Epidermal melanocyte (primary cell): ENCODE measurements around the gene PTPRN.
"Not testable (repeated sequence)": the region's sequence is repeated elsewhere in the genome, so short reads cannot be mapped to it uniquely, and the experiment has no call there.

Source experiments
- DNase-seq: peaks from one replicate; pipeline ENCODE4 v3.0.0; 2011; ENCODE audit warnings: low spot score; ENCODE audit not compliant: insufficient read length

Gene PTPRN

GRCh38 chr2:219309278-219309677, at the start of gene PTPRN:
PTPRN (minus strand) TSS chr2:219309401; CDS start chr2:219309332, 69 bp downstream.
- no peak for DNase-seq

- no peak for DNase-seq
Measured at GRCh38 chr2:219358170-219359075, 49.2 kb upstream of the PTPRN start.

- DNase-seq = no peak
Measured at GRCh38 chr2:219356834-219357233, 47.6 kb upstream of the PTPRN start.

- DNase-seq = no peak
Measured at GRCh38 chr2:219354582-219354981, 45.4 kb upstream of the PTPRN start.

GRCh38 chr2:219353129-219353528, 43.9 kb upstream of the PTPRN start:
- no peak for DNase-seq

- peak; percentile 30 for DNase-seq
Measured at GRCh38 chr2:219352448-219353023, 43.3 kb upstream of the PTPRN start.

- no peak for DNase-seq
Measured at GRCh38 chr2:219350710-219351221, 41.6 kb upstream of the PTPRN start.

GRCh38 chr2:219350215-219350614, 41.0 kb upstream of the PTPRN start:
- DNase-seq = no peak

GRCh38 chr2:219344751-219345430, 35.7 kb upstream of the PTPRN start:
- peak; percentile 40 for DNase-seq

- no peak for DNase-seq
Measured at GRCh38 chr2:219335373-219335786, 26.2 kb upstream of the PTPRN start.

- no peak for DNase-seq
Measured at GRCh38 chr2:219334076-219334475, 24.9 kb upstream of the PTPRN start.

- DNase-seq = no peak
Measured at GRCh38 chr2:219332542-219332941, 23.3 kb upstream of the PTPRN start, which contains the start of gene RESP18. RESP18 (minus strand) TSS chr2:219332744.

GRCh38 chr2:219331560-219332213, 22.5 kb upstream of the PTPRN start:
- no peak for DNase-seq

GRCh38 chr2:219327719-219328118, 18.5 kb upstream of the PTPRN start:
- no peak for DNase-seq

- DNase-seq = no peak
Measured at GRCh38 chr2:219325657-219326315, 16.6 kb upstream of the PTPRN start.

GRCh38 chr2:219325136-219325535, 15.9 kb upstream of the PTPRN start:
- DNase-seq = no peak

GRCh38 chr2:219323434-219323833, 14.2 kb upstream of the PTPRN start:
- no peak for DNase-seq

GRCh38 chr2:219314804-219315468, 5.7 kb upstream of the PTPRN start:
- no peak for DNase-seq

GRCh38 chr2:219312683-219313263, 3.6 kb upstream of the PTPRN start:
- DNase-seq = not testable (repeated sequence)
